Ascending aorta (tissue), 2 donors: ENCODE measurements around the gene VOPP1. TPM values are rescaled to one million over a fixed set of nuclear protein-coding genes. Genes with fewer than 3 reads are reported as not detected.

ENCODE experiments used
- DNase-seq, 2 donors: peaks; one replicate each; pipeline ENCODE4 v3.0.0-alpha.2; 2019; ENCODE audit warnings: low spot score in 2 of 2
- H3K27ac ChIP-seq, 2 donors: fragments of 200-600 bp; sonication (generic); one replicate each; pipeline ENCODE4 v1.5.1; 2016 to 2017; ENCODE audit warnings: mild to moderate bottlenecking in 1 of 2
- H3K27me3 ChIP-seq: fragments of 200-600 bp; sonication (generic); one replicate; pipeline ENCODE4 v1.5.1; 2017
- H3K36me3 ChIP-seq, 2 donors: fragments of 200-600 bp; sonication (generic); one replicate each; pipeline ENCODE4 v1.5.1; 2016
- H3K4me1 ChIP-seq, 2 donors: fragments of 200-600 bp; sonication (generic); one replicate each; pipeline ENCODE4 v1.5.1; 2016 to 2017; ENCODE audit warnings: mild to moderate bottlenecking in 1 of 2
- H3K4me3 ChIP-seq, 2 donors: fragments of 200-600 bp; sonication (generic); one replicate each; pipeline ENCODE4 v1.5.1; 2016 to 2017; ENCODE audit warnings: mild to moderate bottlenecking in 1 of 2
- H3K9me3 ChIP-seq, 2 donors: fragments of 200-600 bp; sonication (generic); one replicate each; pipeline ENCODE4 v1.5.1; 2016
- intact Hi-C: fragments of 100-400 bp; cut with DNase I; formaldehyde crosslinking; loops from one replicate; pipeline ENCODE4 v1.15.1; 2023
- total RNA-seq: library from RNA; depleted of rRNA; stranded (reverse); fragments of >200 nt; gene quantifications from one replicate; pipeline ENCODE4 v1.1.0, GENCODE V29; 2016
- TF ChIP-seq, protein P1 (sequence below), 3 experiments: fragments of 200-600 bp in 2 of 3; fragments of 450-650 bp in 1 of 3; sonication (generic) in 2 of 3; IDR thresholded peaks; one replicate each; pipeline ENCODE4 v1.5.1; 2016 to 2019; ENCODE audit warnings: antibody characterized with exemption in 3 of 3, mild to moderate bottlenecking in 1 of 3, moderate library complexity in 1 of 3

VOPP1 gene
- total RNA-seq, 1 donor from 2014 or later: 78.8 TPM

- TF ChIP-seq, protein P1, sequence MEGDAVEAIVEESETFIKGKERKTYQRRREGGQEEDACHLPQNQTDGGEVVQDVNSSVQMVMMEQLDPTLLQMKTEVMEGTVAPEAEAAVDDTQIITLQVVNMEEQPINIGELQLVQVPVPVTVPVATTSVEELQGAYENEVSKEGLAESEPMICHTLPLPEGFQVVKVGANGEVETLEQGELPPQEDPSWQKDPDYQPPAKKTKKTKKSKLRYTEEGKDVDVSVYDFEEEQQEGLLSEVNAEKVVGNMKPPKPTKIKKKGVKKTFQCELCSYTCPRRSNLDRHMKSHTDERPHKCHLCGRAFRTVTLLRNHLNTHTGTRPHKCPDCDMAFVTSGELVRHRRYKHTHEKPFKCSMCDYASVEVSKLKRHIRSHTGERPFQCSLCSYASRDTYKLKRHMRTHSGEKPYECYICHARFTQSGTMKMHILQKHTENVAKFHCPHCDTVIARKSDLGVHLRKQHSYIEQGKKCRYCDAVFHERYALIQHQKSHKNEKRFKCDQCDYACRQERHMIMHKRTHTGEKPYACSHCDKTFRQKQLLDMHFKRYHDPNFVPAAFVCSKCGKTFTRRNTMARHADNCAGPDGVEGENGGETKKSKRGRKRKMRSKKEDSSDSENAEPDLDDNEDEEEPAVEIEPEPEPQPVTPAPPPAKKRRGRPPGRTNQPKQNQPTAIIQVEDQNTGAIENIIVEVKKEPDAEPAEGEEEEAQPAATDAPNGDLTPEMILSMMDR (IDR thresholded peaks at IDR 0.05): no peak
- DNase-seq: no peak
- Histone ChIP-seq H3K27ac (no peak overlapping the region), H3K4me1 (no peaks in the 10 kb centered on the region), H3K27me3 (no peaks in the 10 kb centered on the region), H3K9me3 (no peaks in the 10 kb centered on the region), H3K4me3 (no peak overlapping the region), H3K36me3 (peaks cover 7 to 15% of the 10 kb centered on the region in 2 donors)
- intact Hi-C loops: no loop called here
These were observed 147.1 kb downstream of the VOPP1 start for GRCh38 chr7:55425141-55425752.

DNA sequence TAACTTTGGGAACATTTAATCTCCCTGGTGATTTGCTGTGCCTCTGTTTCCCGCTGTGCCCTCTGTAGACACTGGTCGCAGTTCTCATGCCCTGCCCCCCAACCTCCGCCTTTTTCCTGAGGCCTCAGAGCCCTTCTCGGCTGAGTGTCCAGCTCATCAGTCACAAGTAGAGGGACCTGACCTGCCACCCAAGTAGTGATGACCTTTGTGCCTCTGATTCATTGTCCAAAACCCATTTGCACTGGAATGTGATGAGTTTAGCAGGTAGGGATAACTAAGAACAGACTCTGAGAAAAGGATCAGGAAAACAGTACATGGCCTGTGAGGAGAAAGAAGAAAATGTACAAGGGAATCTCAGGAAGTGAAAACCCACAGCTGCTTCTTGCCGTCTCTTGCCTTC, 148.4 kb downstream of the VOPP1 start:
- no peaks in the 10 kb centered on the region for H3K4me1 ChIP-seq
- TF ChIP-seq, protein P1 (IDR thresholded peaks at IDR 0.05): no peak
- no peak overlapping the region for H3K4me3 ChIP-seq
- H3K9me3 ChIP-seq: no peaks in the 10 kb centered on the region
- no peak for DNase-seq
- intact Hi-C loops: no loop called here
- H3K27me3 ChIP-seq: no peaks in the 10 kb centered on the region
- H3K27ac ChIP-seq: no peak overlapping the region
- H3K36me3 ChIP-seq: peaks cover 7 to 15% of the 10 kb centered on the region in 2 donors

DNA sequence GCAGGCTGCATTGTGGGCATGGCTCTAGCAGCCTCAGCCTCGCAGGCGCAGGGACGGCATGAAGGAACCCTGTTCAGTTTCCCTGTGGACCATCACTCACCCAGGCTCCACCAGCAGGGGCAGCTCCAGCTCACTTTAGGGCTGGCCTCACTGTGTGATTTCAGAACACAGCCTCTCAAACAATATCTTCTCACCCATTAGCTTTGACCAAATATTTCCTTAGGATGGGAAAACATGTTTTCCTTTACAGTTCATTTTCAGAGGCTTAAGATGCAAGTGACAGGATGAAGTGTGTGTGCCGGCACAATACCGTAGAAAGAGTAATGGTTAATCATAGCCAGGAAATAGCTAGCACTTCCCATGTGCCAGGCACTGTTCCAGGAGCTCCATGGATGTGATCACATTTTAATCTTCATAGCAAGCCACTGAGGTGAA, 149.0 kb downstream of the VOPP1 start:
- Histone ChIP-seq H3K27me3 (no peaks in the 10 kb centered on the region), H3K4me1 (no peaks in the 10 kb centered on the region), H3K27ac (no peak overlapping the region), H3K36me3 (peaks cover 7 to 15% of the 10 kb centered on the region in 2 donors), H3K4me3 (no peak overlapping the region), H3K9me3 (no peaks in the 10 kb centered on the region)
- intact Hi-C loops: no loop called here
- DNase-seq: no peak
- TF ChIP-seq, protein P1 (IDR thresholded peaks at IDR 0.05): no peak

Other genes starting within 250 kb of the VOPP1 start
- 12.9 TPM for gene LANCL2, start 207.2 kb downstream of the VOPP1 start, total RNA-seq